Upper lobe of left lung (tissue), 4 donors: ENCODE measurements around the gene MYBPC3.

Source experiments
- EP300 ChIP-seq, 4 donors: sonication (generic); formaldehyde crosslinking; IDR thresholded peaks; one replicate each; pipeline ENCODE4 v1.5.1; 2017; ENCODE audit warnings: antibody characterized with exemption in 4 of 4, control low read depth in 2 of 4
- POLR2A ChIP-seq, 4 donors: fragments of 450-650 bp; IDR thresholded peaks; one replicate each; pipeline ENCODE4 v1.5.1; 2016 to 2017; ENCODE audit warnings: antibody characterized with exemption in 4 of 4, mild to moderate bottlenecking in 2 of 4
- POLR2AphosphoS5 ChIP-seq, 2 donors: sonication (generic); formaldehyde crosslinking; IDR thresholded peaks; one replicate each; pipeline ENCODE4 v1.5.1; 2017; ENCODE audit warnings: antibody characterized with exemption in 2 of 2
- TF ChIP-seq, protein P1 (sequence below), 6 experiments: fragments of 450-650 bp in 4 of 6; fragments of 200-600 bp in 2 of 6; sonication (generic) in 2 of 6; IDR thresholded peaks; one replicate each; pipeline ENCODE4 v1.5.1; 2016 to 2019; ENCODE audit warnings: antibody characterized with exemption in 6 of 6

DNA sequence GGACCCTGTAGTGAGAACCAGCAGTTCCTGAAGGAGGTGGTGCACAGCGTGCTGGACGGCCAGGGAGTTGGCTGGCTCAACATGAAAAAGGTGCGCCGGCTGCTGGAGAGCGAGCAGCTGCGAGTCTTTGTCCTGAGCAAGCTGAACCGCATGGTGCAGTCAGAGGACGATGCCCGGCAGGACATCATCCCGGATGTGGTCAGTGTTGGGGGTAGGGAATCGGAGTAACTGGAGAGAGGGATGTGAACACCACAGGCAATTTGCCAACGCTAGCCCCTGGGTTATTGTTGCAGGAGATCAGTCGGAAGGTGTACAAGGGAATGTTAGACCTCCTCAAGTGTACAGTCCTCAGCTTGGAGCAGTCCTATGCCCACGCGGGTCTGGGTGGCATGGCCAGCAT is 62.6 kb downstream of the MYBPC3 start:
- TF ChIP-seq POLR2AphosphoS5 (IDR thresholded peaks at IDR 0.05) (no peak), POLR2A (IDR thresholded peaks at IDR 0.05) (no peak), EP300 (IDR thresholded peaks at IDR 0.05) (no peak)
- TF ChIP-seq, protein P1, sequence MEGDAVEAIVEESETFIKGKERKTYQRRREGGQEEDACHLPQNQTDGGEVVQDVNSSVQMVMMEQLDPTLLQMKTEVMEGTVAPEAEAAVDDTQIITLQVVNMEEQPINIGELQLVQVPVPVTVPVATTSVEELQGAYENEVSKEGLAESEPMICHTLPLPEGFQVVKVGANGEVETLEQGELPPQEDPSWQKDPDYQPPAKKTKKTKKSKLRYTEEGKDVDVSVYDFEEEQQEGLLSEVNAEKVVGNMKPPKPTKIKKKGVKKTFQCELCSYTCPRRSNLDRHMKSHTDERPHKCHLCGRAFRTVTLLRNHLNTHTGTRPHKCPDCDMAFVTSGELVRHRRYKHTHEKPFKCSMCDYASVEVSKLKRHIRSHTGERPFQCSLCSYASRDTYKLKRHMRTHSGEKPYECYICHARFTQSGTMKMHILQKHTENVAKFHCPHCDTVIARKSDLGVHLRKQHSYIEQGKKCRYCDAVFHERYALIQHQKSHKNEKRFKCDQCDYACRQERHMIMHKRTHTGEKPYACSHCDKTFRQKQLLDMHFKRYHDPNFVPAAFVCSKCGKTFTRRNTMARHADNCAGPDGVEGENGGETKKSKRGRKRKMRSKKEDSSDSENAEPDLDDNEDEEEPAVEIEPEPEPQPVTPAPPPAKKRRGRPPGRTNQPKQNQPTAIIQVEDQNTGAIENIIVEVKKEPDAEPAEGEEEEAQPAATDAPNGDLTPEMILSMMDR (IDR thresholded peaks at IDR 0.05) = no peak
